K562 (cell line): ENCODE measurements around the gene ANXA9. TPM values are rescaled to one million over a fixed set of nuclear protein-coding genes. Genes with fewer than 3 reads are reported as not detected.

Source experiments
- FOXJ3 ChIP-seq: sonication (generic); formaldehyde crosslinking; IDR thresholded peaks from 2 replicates; pipeline ENCODE4 v1.4.0; 2020; ENCODE audit warnings: mild to moderate bottlenecking, missing genetic modification reagents
- NFIC ChIP-seq: fragments of 450-650 bp; IDR thresholded peaks from 2 replicates; pipeline ENCODE4 v1.6.1; 2017; ENCODE audit warnings: mild to moderate bottlenecking, inconsistent platforms
- PHF20 ChIP-seq: fragments of 450-650 bp; IDR thresholded peaks from 2 replicates; pipeline ENCODE4 v1.6.1; 2018; ENCODE audit not compliant: partially characterized antibody
- ZNF263 ChIP-seq: sonication (generic); formaldehyde crosslinking; IDR thresholded peaks from 2 replicates; pipeline ENCODE4 v1.8.0; 2022; ENCODE audit warnings: mild to moderate bottlenecking, missing genetic modification reagents, borderline replicate concordance
- polyA plus RNA-seq, 8 experiments: library from polyadenylated mRNA; depleted of rRNA in 4 of 8; stranded (reverse) in 5 of 8; unstranded in 3 of 8; fragments of >200 nt; fragmentation: Nextera tagmentation in 2 of 8; fragmentation: Illumina TruSeq in 1 of 8; extraction: Ambion mirVana in 2 of 8; extraction: Trizol in 1 of 8; gene quantifications; 2 replicates each; pipeline versions ENCODE4 v1.2.1 to v1.2.3, GENCODE V29; 2011 to 2014; ENCODE audit warnings: inconsistent platforms in 1 of 8, missing spikeins in 1 of 8
- total RNA-seq, 7 experiments: library from RNA; depleted of rRNA in 6 of 7; stranded (reverse); fragments of >200 nt in 6 of 7; fragmentation: Illumina TruSeq in 2 of 7; extraction: Trizol in 2 of 7; gene quantifications; 2 replicates each; pipeline versions ENCODE4 v1.2.1 to v1.2.3, GENCODE V29; 2011 to 2021; ENCODE audit warnings: low replicate concordance in 1 of 7
- TF ChIP-seq, protein P1 (sequence below), 2 experiments: fragments of 450-650 bp in 1 of 2; sonication (generic) in 1 of 2; formaldehyde crosslinking in 1 of 2; IDR thresholded peaks in 1 of 2; conservative IDR thresholded peaks in 1 of 2; 2 replicates each; pipeline versions ENCODE4 v1.6.1 to v1.8.1; 2016 to 2023; ENCODE audit warnings: mild to moderate bottlenecking in 2 of 2, moderate library complexity in 2 of 2, inconsistent platforms in 1 of 2, missing genetic modification reagents in 1 of 2
- TF ChIP-seq, protein P2 (sequence below), 2 experiments: fragments of 450-650 bp; conservative IDR thresholded peaks; 2 replicates each; pipeline ENCODE4 v1.6.1; 2017; ENCODE audit warnings: mild to moderate bottlenecking in 2 of 2, moderate library complexity in 2 of 2

The ANXA9 gene
- total and polyA plus RNA-seq, 9 of the 15 experiments (the other 6 are each of a cell fraction or from before 2014, with no cell fraction given): 0.24 to 1.6 (median 0.57) TPM

- no peak for TF ChIP-seq FOXJ3 (CRISPR knock-in tag)
- TF ChIP-seq, protein P1, sequence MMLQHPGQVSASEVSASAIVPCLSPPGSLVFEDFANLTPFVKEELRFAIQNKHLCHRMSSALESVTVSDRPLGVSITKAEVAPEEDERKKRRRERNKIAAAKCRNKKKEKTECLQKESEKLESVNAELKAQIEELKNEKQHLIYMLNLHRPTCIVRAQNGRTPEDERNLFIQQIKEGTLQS (IDR thresholded peaks at IDR 0.05): peak; percentile 49; the same call in 1 of the 2 replicates
- TF ChIP-seq, protein P1 (CRISPR knock-in tag; conservative IDR thresholded peaks at IDR 0.05): no peak
- TF ChIP-seq NFIC: no peak
- no peak for TF ChIP-seq PHF20
- TF ChIP-seq, protein P2, sequence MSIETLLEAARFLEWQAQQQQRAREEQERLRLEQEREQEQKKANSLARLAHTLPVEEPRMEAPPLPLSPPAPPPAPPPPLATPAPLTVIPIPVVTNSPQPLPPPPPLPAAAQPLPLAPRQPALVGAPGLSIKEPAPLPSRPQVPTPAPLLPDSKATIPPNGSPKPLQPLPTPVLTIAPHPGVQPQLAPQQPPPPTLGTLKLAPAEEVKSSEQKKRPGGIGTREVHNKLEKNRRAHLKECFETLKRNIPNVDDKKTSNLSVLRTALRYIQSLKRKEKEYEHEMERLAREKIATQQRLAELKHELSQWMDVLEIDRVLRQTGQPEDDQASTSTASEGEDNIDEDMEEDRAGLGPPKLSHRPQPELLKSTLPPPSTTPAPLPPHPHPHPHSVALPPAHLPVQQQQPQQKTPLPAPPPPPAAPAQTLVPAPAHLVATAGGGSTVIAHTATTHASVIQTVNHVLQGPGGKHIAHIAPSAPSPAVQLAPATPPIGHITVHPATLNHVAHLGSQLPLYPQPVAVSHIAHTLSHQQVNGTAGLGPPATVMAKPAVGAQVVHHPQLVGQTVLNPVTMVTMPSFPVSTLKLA (conservative IDR thresholded peaks at IDR 0.05): peak in 1 of 2 experiments; percentile 25; a peak in 1 of 4 replicates
- no peak for TF ChIP-seq ZNF263 (CRISPR knock-in tag)
Measured at GRCh38 chr1:151011154-151011850, 29.2 kb downstream of the ANXA9 start (continued).
